Stimulated activated CD4-positive, alpha-beta T cell treated with anti-CD3 and anti-CD28 coated beads, Interleukin-1b, Interleukin-23, amount 100 ng/mL, for 4 hours (primary cell): Measurements from ENCODE around the gene ASS1.

Experiments used
- DNase-seq, 2 donors: peaks; one replicate each; pipeline ENCODE4 v3.0.0-alpha.2; 2020; ENCODE audit warnings: low read depth in 2 of 2

ASS1 gene

GRCh38 chr9:130473009-130473408, 28.2 kb downstream of the ASS1 start:
- no peak for DNase-seq

GRCh38 chr9:130473566-130473965, 28.8 kb downstream of the ASS1 start:
- DNase-seq = no peak

- DNase-seq = no peak
Measured at GRCh38 chr9:130474106-130474505, 29.3 kb downstream of the ASS1 start.

GRCh38 chr9:130476151-130476730, 31.5 kb downstream of the ASS1 start:
- no peak for DNase-seq

GRCh38 chr9:130477564-130477963, 32.8 kb downstream of the ASS1 start:
- DNase-seq = no peak

GRCh38 chr9:130478152-130478551, 33.4 kb downstream of the ASS1 start:
- DNase-seq = no peak

- no peak for DNase-seq
Measured at GRCh38 chr9:130478736-130479575, 34.2 kb downstream of the ASS1 start.

- DNase-seq = no peak
Measured at GRCh38 chr9:130479587-130479986, 34.8 kb downstream of the ASS1 start.

GRCh38 chr9:130480673-130481072, 35.9 kb downstream of the ASS1 start:
- DNase-seq = no peak

- DNase-seq = no peak
Measured at GRCh38 chr9:130482463-130482862, 37.7 kb downstream of the ASS1 start.

GRCh38 chr9:130483371-130483971, 38.7 kb downstream of the ASS1 start:
- DNase-seq = no peak

GRCh38 chr9:130484362-130485072, 39.8 kb downstream of the ASS1 start:
- no peak for DNase-seq

- no peak for DNase-seq
Measured at GRCh38 chr9:130486103-130486502, 41.3 kb downstream of the ASS1 start.

- no peak for DNase-seq
Measured at GRCh38 chr9:130487500-130487899, 42.7 kb downstream of the ASS1 start.

GRCh38 chr9:130488621-130489330, 44.0 kb downstream of the ASS1 start:
- DNase-seq = no peak

GRCh38 chr9:130490981-130491380, 46.2 kb downstream of the ASS1 start:
- DNase-seq = no peak

GRCh38 chr9:130491830-130492482, 47.2 kb downstream of the ASS1 start:
- DNase-seq = no peak

- DNase-seq = no peak
Measured at GRCh38 chr9:130493021-130493420, 48.3 kb downstream of the ASS1 start.

- no peak for DNase-seq
Measured at GRCh38 chr9:130493476-130493875, 48.7 kb downstream of the ASS1 start.

- DNase-seq = no peak
Measured at GRCh38 chr9:130495067-130495466, 50.3 kb downstream of the ASS1 start.

- DNase-seq = no peak
Measured at GRCh38 chr9:130497139-130497538, 52.4 kb downstream of the ASS1 start.
